HG03575 (cell line): ENCODE results near the gene PKM.

Experiments used
- ATAC-seq: cut with Tn5 transposase; IDR thresholded peaks from one replicate; pipeline ENCODE4 v1.9.1; 2021; ENCODE audit not compliant: unreplicated experiment, insufficient number of reproducible peaks, low FRiP score; ENCODE audit errors: extremely low read depth

PKM gene

GRCh38 chr15:72168131-72168807 lies 62.7 kb downstream of the PKM start:
- no peak for ATAC-seq

DNA sequence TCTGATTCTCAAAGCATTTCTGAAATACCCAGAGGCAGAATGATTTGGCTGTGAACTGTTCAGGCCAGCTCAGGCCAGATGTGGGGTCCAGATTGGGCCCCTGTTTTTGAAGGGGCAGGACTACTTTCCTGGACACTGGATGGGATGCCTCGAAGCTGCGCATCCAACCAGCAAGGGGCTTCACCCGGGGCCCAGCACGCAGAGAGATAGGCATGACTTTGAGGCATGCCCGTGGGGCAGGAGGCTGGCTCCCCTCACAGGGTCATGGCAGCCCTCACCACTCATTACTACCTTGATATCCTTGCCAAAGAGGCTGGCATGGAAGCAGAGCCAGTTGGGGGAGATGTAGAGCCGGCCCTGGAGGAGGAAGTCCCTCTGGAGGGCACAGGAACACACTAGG lies 63.5 kb downstream of the PKM start:
- no peak for ATAC-seq

DNA sequence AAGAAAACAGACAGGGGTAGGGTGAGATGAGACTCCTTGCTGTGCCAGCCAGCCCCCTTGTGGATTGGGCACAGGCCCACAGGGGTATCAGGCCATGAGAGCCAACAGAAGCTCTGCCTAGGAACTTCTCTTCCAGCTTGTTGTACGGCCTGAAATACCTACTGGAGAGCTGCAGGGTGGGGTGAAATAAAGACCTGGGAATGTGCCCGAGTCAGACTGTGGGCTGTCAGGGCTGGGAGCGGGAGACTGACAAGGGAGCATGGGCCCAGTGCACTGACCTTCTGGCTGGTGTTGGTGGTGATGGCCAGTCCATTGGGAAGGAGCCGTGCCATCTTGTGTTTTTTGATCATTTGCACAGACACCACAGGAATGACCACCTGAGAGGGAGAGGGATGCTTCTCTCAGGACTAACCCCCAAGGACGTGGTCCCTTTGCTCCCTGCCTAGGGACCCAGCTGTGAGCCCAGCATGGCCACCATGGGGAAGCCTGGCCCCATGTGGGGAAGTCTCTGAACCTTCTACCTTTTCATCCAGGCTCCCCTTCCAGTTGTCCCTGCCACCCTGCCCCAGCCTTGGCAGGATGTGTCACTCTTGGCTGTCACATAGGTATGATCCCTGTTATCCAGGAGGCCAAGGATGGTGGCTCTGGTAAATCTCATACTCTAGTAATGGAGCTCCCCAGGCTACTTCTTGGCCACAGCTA lies 64.1 kb downstream of the PKM start:
- ATAC-seq: no peak

DNA sequence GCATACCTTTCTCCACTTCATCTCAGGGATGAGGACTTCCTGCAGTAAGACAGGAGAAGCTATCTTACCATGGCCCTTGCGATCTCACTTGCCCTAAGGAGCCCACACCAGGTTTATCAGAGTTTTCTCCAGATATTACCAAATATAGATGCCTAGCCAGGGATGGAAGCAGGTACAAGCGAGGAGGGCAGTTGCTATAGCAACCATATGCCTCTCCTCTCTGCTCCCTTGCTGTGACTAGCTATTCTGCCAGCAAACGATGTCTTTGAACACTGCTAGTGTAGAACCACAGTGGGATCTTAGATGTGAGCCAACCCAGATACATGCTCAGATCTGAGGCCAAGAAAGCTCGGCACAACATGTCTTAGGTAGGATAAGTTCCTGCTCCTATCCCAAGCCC lies 67.3 kb downstream of the PKM start:
- ATAC-seq: no peak

- no peak for ATAC-seq
These were observed 68.4 kb downstream of the PKM start for GRCh38 chr15:72162569-72162968.

DNA sequence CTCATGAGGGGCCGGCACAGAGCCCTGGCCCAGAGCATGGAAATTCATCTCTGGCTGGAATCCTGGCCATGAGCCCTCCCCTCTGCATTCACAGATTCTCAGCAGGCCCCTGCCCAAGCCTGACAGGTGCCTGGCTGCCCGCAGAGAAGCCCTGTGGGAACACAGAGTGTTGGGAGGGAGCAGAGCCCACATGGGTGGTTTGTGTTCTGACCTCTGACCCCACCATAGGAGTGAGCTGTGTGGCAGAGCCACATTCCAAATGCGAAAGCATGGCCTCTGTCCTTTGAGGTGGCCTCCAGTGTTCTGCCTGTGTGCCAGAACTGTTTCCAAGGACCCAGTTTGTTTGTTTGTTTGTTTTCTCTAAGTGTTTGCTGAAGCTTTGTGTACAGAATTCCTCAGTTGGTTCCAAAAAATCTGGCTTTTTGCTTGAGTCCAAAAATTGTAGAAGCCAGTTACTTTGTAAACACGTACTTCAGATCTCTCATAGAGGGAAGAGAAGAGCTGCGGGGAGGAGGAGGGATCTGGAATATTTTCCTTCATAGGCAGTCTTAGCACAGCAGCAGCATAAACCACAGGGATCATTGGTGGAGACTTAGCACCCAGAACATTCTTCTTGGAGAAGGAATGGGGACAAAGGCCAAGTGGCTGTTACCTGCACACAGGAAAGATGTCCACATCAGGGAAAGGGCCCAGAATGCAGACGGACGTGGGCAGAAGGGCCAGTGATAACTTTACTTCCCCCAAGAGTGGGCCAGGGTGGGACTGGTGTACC lies 69.4 kb downstream of the PKM start:
- ATAC-seq: no peak

- no peak for ATAC-seq
These were observed 70.2 kb downstream of the PKM start for GRCh38 chr15:72160696-72161245.

- ATAC-seq: no peak
These were observed 74.1 kb downstream of the PKM start for GRCh38 chr15:72156928-72157327.

- ATAC-seq: no peak
These were observed 75.1 kb downstream of the PKM start for GRCh38 chr15:72155635-72156616.

GRCh38 chr15:72155003-72155621 lies 75.9 kb downstream of the PKM start:
- ATAC-seq: no peak

DNA sequence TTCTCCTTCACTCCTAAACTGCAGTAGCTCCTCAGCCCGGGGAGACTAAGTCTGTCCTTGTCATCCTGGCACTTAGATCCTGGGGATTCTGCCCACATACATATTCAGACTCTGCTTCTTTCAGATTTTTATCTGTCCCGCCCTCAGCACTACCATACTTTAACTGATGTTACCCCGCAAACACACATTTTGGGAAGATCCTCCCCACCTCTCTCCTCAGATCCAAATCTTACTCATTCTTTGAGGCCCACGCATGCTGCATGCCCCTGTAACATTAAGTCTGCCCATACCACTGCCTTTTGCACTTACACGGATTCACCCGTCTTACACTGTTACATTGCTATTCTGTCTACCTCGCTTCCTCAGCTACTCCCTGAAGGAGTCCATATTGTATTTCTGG lies 76.7 kb downstream of the PKM start:
- ATAC-seq: no peak

GRCh38 chr15:72153269-72154000 lies 77.6 kb downstream of the PKM start:
- no peak for ATAC-seq
